ES-I3 (cell line): ENCODE measurements around the gene FARP1.

Experiments used
- H3K36me3 ChIP-seq: 2 replicates; pipeline ENCODE4 v1.6.1; 2013; ENCODE audit warnings: mild to moderate bottlenecking, low read length, control low read depth, moderate library complexity; ENCODE audit not compliant: insufficient read depth
- H3K4me1 ChIP-seq: 2 replicates; pipeline ENCODE4 v1.6.1; 2013; ENCODE audit warnings: mild to moderate bottlenecking, control low read depth, low read length; ENCODE audit not compliant: insufficient read depth
- H3K9ac ChIP-seq: 2 replicates; pipeline ENCODE4 v1.6.1; 2013; ENCODE audit warnings: low read depth, mild to moderate bottlenecking, low read length, moderate library complexity
- H3K9me3 ChIP-seq: 2 replicates; pipeline ENCODE4 v1.6.1; 2013; ENCODE audit warnings: mild to moderate bottlenecking, low read length, moderate library complexity; ENCODE audit not compliant: control insufficient read depth, insufficient read depth

FARP1 gene

GRCh38 chr13:98397221-98397620 is 254.3 kb downstream of the FARP1 start:
- Histone ChIP-seq H3K9me3 (no peaks in the 10 kb centered on the region), H3K9ac (no peak overlapping the region), H3K4me1 (0 out of 2 replicates have a peak, but pooled peaks cover 3% of the 10 kb centered on the region), H3K36me3 (no peaks in the 10 kb centered on the region)

GRCh38 chr13:98397861-98398260 is 255.0 kb downstream of the FARP1 start:
- 0 out of 2 replicates have a peak, but pooled peaks cover 3% of the 10 kb centered on the region for H3K4me1 ChIP-seq
- H3K9me3 ChIP-seq = no peaks in the 10 kb centered on the region
- no peak overlapping the region for H3K9ac ChIP-seq
- no peaks in the 10 kb centered on the region for H3K36me3 ChIP-seq

- Histone ChIP-seq H3K4me1 (0 out of 2 replicates have a peak, but pooled peaks cover 3% of the 10 kb centered on the region), H3K9me3 (no peaks in the 10 kb centered on the region), H3K9ac (no peak overlapping the region), H3K36me3 (no peaks in the 10 kb centered on the region)
These were observed 255.7 kb downstream of the FARP1 start for GRCh38 chr13:98398581-98398980.

GRCh38 chr13:98399756-98400155 is 256.9 kb downstream of the FARP1 start:
- no peaks in the 10 kb centered on the region for H3K9me3 ChIP-seq
- no peak overlapping the region for H3K9ac ChIP-seq
- H3K36me3 ChIP-seq = no peaks in the 10 kb centered on the region
- 0 out of 2 replicates have a peak, but pooled peaks cover 3% of the 10 kb centered on the region for H3K4me1 ChIP-seq

GRCh38 chr13:98401934-98402333 is 259.0 kb downstream of the FARP1 start:
- Histone ChIP-seq H3K36me3 (no peaks in the 10 kb centered on the region), H3K9ac (no peak overlapping the region), H3K4me1 (0 out of 2 replicates have a peak, but pooled peaks cover 3% of the 10 kb centered on the region), H3K9me3 (no peaks in the 10 kb centered on the region)

GRCh38 chr13:98403076-98403475 is 260.2 kb downstream of the FARP1 start:
- no peaks in the 10 kb centered on the region for H3K36me3 ChIP-seq
- H3K9me3 ChIP-seq = no peaks in the 10 kb centered on the region
- H3K9ac ChIP-seq = no peak overlapping the region
- H3K4me1 ChIP-seq = no peaks in the 10 kb centered on the region

GRCh38 chr13:98405107-98405571 is 262.2 kb downstream of the FARP1 start:
- Histone ChIP-seq H3K36me3 (no peaks in the 10 kb centered on the region), H3K9me3 (no peaks in the 10 kb centered on the region), H3K9ac (no peak overlapping the region), H3K4me1 (no peaks in the 10 kb centered on the region)

- no peaks in the 10 kb centered on the region for H3K4me1 ChIP-seq
- no peaks in the 10 kb centered on the region for H3K9me3 ChIP-seq
- no peaks in the 10 kb centered on the region for H3K36me3 ChIP-seq
- no peak overlapping the region for H3K9ac ChIP-seq
These were observed 262.9 kb downstream of the FARP1 start for GRCh38 chr13:98405690-98406344.

- no peaks in the 10 kb centered on the region; the same call in 1 of the 2 replicates for H3K36me3 ChIP-seq
- H3K4me1 ChIP-seq = no peaks in the 10 kb centered on the region
- no peaks in the 10 kb centered on the region for H3K9me3 ChIP-seq
- H3K9ac ChIP-seq = no peak overlapping the region
These were observed 263.5 kb downstream of the FARP1 start for GRCh38 chr13:98406427-98406826.

- no peaks in the 10 kb centered on the region; the same call in none of the 2 replicates for H3K36me3 ChIP-seq
- H3K9me3 ChIP-seq = no peaks in the 10 kb centered on the region
- H3K4me1 ChIP-seq = no peaks in the 10 kb centered on the region
- H3K9ac ChIP-seq = no peak overlapping the region
These were observed 264.1 kb downstream of the FARP1 start for GRCh38 chr13:98406971-98407370.

GRCh38 chr13:98407575-98407974 is 264.7 kb downstream of the FARP1 start:
- Histone ChIP-seq H3K4me1 (no peaks in the 10 kb centered on the region), H3K36me3 (no peaks in the 10 kb centered on the region; the same call in none of the 2 replicates), H3K9ac (no peak overlapping the region), H3K9me3 (no peaks in the 10 kb centered on the region)

GRCh38 chr13:98409281-98409680 is 266.4 kb downstream of the FARP1 start:
- Histone ChIP-seq H3K4me1 (no peaks in the 10 kb centered on the region), H3K36me3 (no peaks in the 10 kb centered on the region; the same call in none of the 2 replicates), H3K9me3 (no peaks in the 10 kb centered on the region), H3K9ac (no peak overlapping the region)

GRCh38 chr13:98410612-98411011 is 267.7 kb downstream of the FARP1 start:
- Histone ChIP-seq H3K9me3 (no peaks in the 10 kb centered on the region), H3K36me3 (no peaks in the 10 kb centered on the region; the same call in none of the 2 replicates), H3K9ac (no peak overlapping the region), H3K4me1 (no peaks in the 10 kb centered on the region)

- H3K9me3 ChIP-seq = no peaks in the 10 kb centered on the region
- no peaks in the 10 kb centered on the region for H3K4me1 ChIP-seq
- H3K9ac ChIP-seq = no peak overlapping the region
- no peaks in the 10 kb centered on the region; the same call in none of the 2 replicates for H3K36me3 ChIP-seq
These were observed 268.1 kb downstream of the FARP1 start for GRCh38 chr13:98411013-98411412.

GRCh38 chr13:98411617-98412265 is 268.8 kb downstream of the FARP1 start:
- H3K36me3 ChIP-seq = no peaks in the 10 kb centered on the region; the same call in none of the 2 replicates
- no peaks in the 10 kb centered on the region for H3K4me1 ChIP-seq
- no peak overlapping the region for H3K9ac ChIP-seq
- H3K9me3 ChIP-seq = no peaks in the 10 kb centered on the region
